Liver (tissue), 9 donors: Measurements from ENCODE around the gene IL1RN. TPM values are rescaled to one million over a fixed set of nuclear protein-coding genes. Genes with fewer than 3 reads are reported as not detected.

Experiments
- DNase-seq: peaks from one replicate; pipeline ENCODE4 v3.0.0-alpha.2; 2017; ENCODE audit warnings: low spot score
- H3K27ac ChIP-seq, 2 donors: one replicate each; pipeline ENCODE4 v1.7.0; 2013; ENCODE audit warnings: inconsistent platforms in 2 of 2, low read length in 2 of 2, control low read depth in 1 of 2, low read depth in 1 of 2, mild to moderate bottlenecking in 1 of 2
- H3K27me3 ChIP-seq, 4 donors: one replicate each; pipeline versions ENCODE4 v1.6.1 to v1.7.0; 2013; ENCODE audit warnings: low read length in 3 of 4, inconsistent platforms in 1 of 4, mild to moderate bottlenecking in 1 of 4, moderate library complexity in 1 of 4; ENCODE audit not compliant: control insufficient read depth in 4 of 4, insufficient read depth in 4 of 4
- H3K36me3 ChIP-seq, 4 donors: one replicate each; pipeline versions ENCODE4 v1.6.1 to v1.7.0; 2013; ENCODE audit warnings: low read length in 3 of 4, mild to moderate bottlenecking in 3 of 4, low read depth in 1 of 4, moderate library complexity in 1 of 4; ENCODE audit not compliant: control insufficient read depth in 4 of 4, insufficient read depth in 3 of 4
- H3K4me1 ChIP-seq, 4 donors: one replicate each; pipeline versions ENCODE4 v1.6.1 to v1.7.0; 2013; ENCODE audit warnings: low read length in 3 of 4, mild to moderate bottlenecking in 3 of 4, moderate library complexity in 1 of 4; ENCODE audit not compliant: control insufficient read depth in 4 of 4, insufficient read depth in 4 of 4
- H3K4me3 ChIP-seq, 3 donors: one replicate each; pipeline versions ENCODE4 v1.6.1 to v1.7.0; 2013; ENCODE audit warnings: low read length in 3 of 3, control low read depth in 1 of 3, low read depth in 1 of 3, mild to moderate bottlenecking in 1 of 3
- H3K9ac ChIP-seq, 2 donors: one replicate each; pipeline ENCODE4 v1.7.0; 2013; ENCODE audit warnings: low read length in 2 of 2, mild to moderate bottlenecking in 2 of 2, moderate library complexity in 2 of 2, control low read depth in 1 of 2, low read depth in 1 of 2
- H3K9me3 ChIP-seq, 4 donors: one replicate each; pipeline versions ENCODE4 v1.6.1 to v1.7.0; 2013; ENCODE audit warnings: low read length in 3 of 4; ENCODE audit not compliant: control insufficient read depth in 4 of 4
- ATF3 ChIP-seq: IDR thresholded peaks from 2 replicates; pipeline ENCODE4 v1.6.1; 2016; ENCODE audit warnings: antibody characterized with exemption
- CTCF ChIP-seq: fragments of 150-350 bp; IDR thresholded peaks from 2 replicates; pipeline ENCODE4 v1.5.1; 2017; ENCODE audit warnings: improper control_type of control experiment, low read depth, low read length; ENCODE audit not compliant: missing input control
- EGR1 ChIP-seq, 2 donors: IDR thresholded peaks; 2 replicates each; pipeline ENCODE4 v1.6.1; 2016 to 2018; ENCODE audit warnings: antibody characterized with exemption in 2 of 2, low read depth in 2 of 2
- FOXA1 ChIP-seq: IDR thresholded peaks from 2 replicates; pipeline ENCODE4 v1.6.1; 2016; ENCODE audit warnings: antibody characterized with exemption
- FOXA2 ChIP-seq: IDR thresholded peaks from 2 replicates; pipeline ENCODE4 v1.6.1; 2016; ENCODE audit warnings: antibody characterized with exemption
- GABPA ChIP-seq, 2 donors: IDR thresholded peaks in 1 of 2; conservative IDR thresholded peaks in 1 of 2; 2 replicates each; pipeline ENCODE4 v1.6.1; 2016; ENCODE audit warnings: antibody characterized with exemption in 2 of 2, mild to moderate bottlenecking in 1 of 2, moderate library complexity in 1 of 2
- HNF4A ChIP-seq, 2 donors: conservative IDR thresholded peaks; 2 replicates each; pipeline ENCODE4 v1.6.1; 2016; ENCODE audit warnings: antibody characterized with exemption in 2 of 2, mild to moderate bottlenecking in 2 of 2
- HNF4G ChIP-seq: IDR thresholded peaks from 2 replicates; pipeline ENCODE4 v1.6.1; 2016; ENCODE audit warnings: antibody characterized with exemption
- JUND ChIP-seq, 2 donors: IDR thresholded peaks; 2 replicates each; pipeline ENCODE4 v1.6.1; 2016; ENCODE audit warnings: antibody characterized with exemption in 2 of 2
- MAX ChIP-seq: IDR thresholded peaks from 2 replicates; pipeline ENCODE4 v1.6.1; 2016; ENCODE audit warnings: antibody characterized with exemption
- NR2F2 ChIP-seq: IDR thresholded peaks from 2 replicates; pipeline ENCODE4 v1.6.1; 2016; ENCODE audit warnings: antibody characterized with exemption
- RAD21 ChIP-seq, 2 donors: IDR thresholded peaks; 2 replicates each; pipeline ENCODE4 v1.6.1; 2016; ENCODE audit warnings: antibody characterized with exemption in 2 of 2, mild to moderate bottlenecking in 2 of 2
- REST ChIP-seq: IDR thresholded peaks from 2 replicates; pipeline ENCODE4 v1.6.1; 2016; ENCODE audit warnings: antibody characterized with exemption, mild to moderate bottlenecking
- RXRA ChIP-seq, 2 donors: IDR thresholded peaks; 2 replicates each; pipeline ENCODE4 v1.6.1; 2017 to 2018; ENCODE audit warnings: antibody characterized with exemption in 2 of 2, mild to moderate bottlenecking in 1 of 2
- SP1 ChIP-seq: IDR thresholded peaks from 2 replicates; pipeline ENCODE4 v1.6.1; 2018; ENCODE audit warnings: antibody characterized with exemption, mild to moderate bottlenecking
- TAF1 ChIP-seq: conservative IDR thresholded peaks from 2 replicates; pipeline ENCODE4 v1.6.1; 2016; ENCODE audit warnings: antibody characterized with exemption, mild to moderate bottlenecking
- YY1 ChIP-seq: IDR thresholded peaks from 2 replicates; pipeline ENCODE4 v1.6.1; 2016; ENCODE audit warnings: antibody characterized with exemption, mild to moderate bottlenecking
- ZBTB33 ChIP-seq: IDR thresholded peaks from 2 replicates; pipeline ENCODE4 v1.6.1; 2016; ENCODE audit warnings: antibody characterized with exemption
- WGBS: extraction: QIAGEN DNeasy Blood & Tissue Kit; methylation state at CpG from one replicate; pipeline ENCODE4 v1.1.7; 2013; 5-methylcytosine and 5-hydroxymethylcytosine counted together
- polyA plus RNA-seq, 2 donors: library from polyadenylated mRNA; stranded (reverse) in 1 of 2; unstranded in 1 of 2; fragments of 200-250 nt in 1 of 2; fragments of >200 nt in 1 of 2; fragmentation: Nextera tagmentation in 1 of 2; extraction: Ambion mirVana in 1 of 2; gene quantifications; one replicate each; pipeline versions ENCODE4 v1.2.1 to v1.2.3, GENCODE V29; 2013 to 2015
- total RNA-seq, 2 donors: library from RNA; depleted of rRNA; stranded (reverse); fragments of >200 nt; gene quantifications; one replicate each; pipeline ENCODE4 v1.2.3, GENCODE V29; 2014
- donor health status: healthy.
- donor health status: healthy.
- donor health status: healthy.
- donor health status: healthy.
- donor health status: healthy.

Gene IL1RN
- total and polyA plus RNA-seq, 4 donors, result 3.9 to 121 (median 25.8) TPM

- TF ChIP-seq JUND (IDR thresholded peaks at IDR 0.05) (no peak), HNF4A (conservative IDR thresholded peaks at IDR 0.05) (peak in 1 of 2 donors; percentile 5), RXRA (IDR thresholded peaks at IDR 0.05) (no peak), GABPA (IDR thresholded peaks at IDR 0.05 in 1 of 2, conservative IDR thresholded peaks at IDR 0.05 in 1 of 2) (no peak), ZBTB33 (no peak), FOXA1 (no peak), MAX (no peak)
- no peak overlapping the region for H3K4me3 ChIP-seq
- no peaks in the 10 kb centered on the region for H3K27me3 ChIP-seq
- H3K4me1 ChIP-seq, result peaks cover 0 to 8% (median 7%) of the 10 kb centered on the region in 4 donors
- no peaks in the 10 kb centered on the region for H3K9me3 ChIP-seq
- no peak overlapping the region for H3K9ac ChIP-seq
- peaks cover 8 to 31% (median 24%) of the 10 kb centered on the region in 4 donors for H3K36me3 ChIP-seq
- DNase-seq, result no peak
- peak overlapping the region in 1 of 2 donors; percentile 4 for H3K27ac ChIP-seq
These were observed 7.3 kb downstream of the IL1RN start for GRCh38 chr2:113134717-113135116.

GRCh38 chr2:113135317-113135716 lies 7.9 kb downstream of the IL1RN start:
- WGBS, result 88% methylated on average over 1 of the region's 1 CpG
- TF ChIP-seq NR2F2 (no peak), EGR1 (IDR thresholded peaks at IDR 0.05; ENCODE audit: low read depth in 2 of 2) (no peak), YY1 (no peak), HNF4G (no peak), ATF3 (no peak), HNF4A (conservative IDR thresholded peaks at IDR 0.05) (no peak), ZBTB33 (no peak), RAD21 (IDR thresholded peaks at IDR 0.05) (no peak), SP1 (no peak), CTCF (no peak), TAF1 (no peak), JUND (IDR thresholded peaks at IDR 0.05) (no peak), FOXA1 (no peak), MAX (no peak), GABPA (IDR thresholded peaks at IDR 0.05 in 1 of 2, conservative IDR thresholded peaks at IDR 0.05 in 1 of 2) (no peak), REST (no peak), FOXA2 (no peak), RXRA (IDR thresholded peaks at IDR 0.05) (no peak)
- no peak for DNase-seq
- Histone ChIP-seq H3K4me3 (no peak overlapping the region), H3K9me3 (no peaks in the 10 kb centered on the region), H3K27ac (no peak overlapping the region), H3K4me1 (peaks cover 0 to 8% (median 4%) of the 10 kb centered on the region in 4 donors), H3K36me3 (peaks cover 8 to 31% (median 21%) of the 10 kb centered on the region in 4 donors), H3K9ac (no peak overlapping the region), H3K27me3 (no peaks in the 10 kb centered on the region)
